Measurements from ENCODE around the gene GRK5.

GRCh38 chr10:119166564-119166963 lies 40.8 kb upstream of the GRK5 start:
- TF ChIP-seq, protein P1, sequence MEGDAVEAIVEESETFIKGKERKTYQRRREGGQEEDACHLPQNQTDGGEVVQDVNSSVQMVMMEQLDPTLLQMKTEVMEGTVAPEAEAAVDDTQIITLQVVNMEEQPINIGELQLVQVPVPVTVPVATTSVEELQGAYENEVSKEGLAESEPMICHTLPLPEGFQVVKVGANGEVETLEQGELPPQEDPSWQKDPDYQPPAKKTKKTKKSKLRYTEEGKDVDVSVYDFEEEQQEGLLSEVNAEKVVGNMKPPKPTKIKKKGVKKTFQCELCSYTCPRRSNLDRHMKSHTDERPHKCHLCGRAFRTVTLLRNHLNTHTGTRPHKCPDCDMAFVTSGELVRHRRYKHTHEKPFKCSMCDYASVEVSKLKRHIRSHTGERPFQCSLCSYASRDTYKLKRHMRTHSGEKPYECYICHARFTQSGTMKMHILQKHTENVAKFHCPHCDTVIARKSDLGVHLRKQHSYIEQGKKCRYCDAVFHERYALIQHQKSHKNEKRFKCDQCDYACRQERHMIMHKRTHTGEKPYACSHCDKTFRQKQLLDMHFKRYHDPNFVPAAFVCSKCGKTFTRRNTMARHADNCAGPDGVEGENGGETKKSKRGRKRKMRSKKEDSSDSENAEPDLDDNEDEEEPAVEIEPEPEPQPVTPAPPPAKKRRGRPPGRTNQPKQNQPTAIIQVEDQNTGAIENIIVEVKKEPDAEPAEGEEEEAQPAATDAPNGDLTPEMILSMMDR (conservative IDR thresholded peaks at IDR 0.05; ENCODE audit: low read depth, low read length): no peak
- TF ChIP-seq EZH2phosphoT487 (IDR thresholded peaks at IDR 0.05; ENCODE audit: borderline replicate concordance, low read length) (no peak), EZH2 (IDR thresholded peaks at IDR 0.05; ENCODE audit: low read length, unreplicated experiment) (no peak)
